Stimulated activated CD4-positive, alpha-beta T cell treated with anti-CD3 and anti-CD28 coated beads, TNF-alpha, amount 100 ng/mL, for 1 hour (primary cell): ENCODE results near the gene ADCY5.

Experiments used
- DNase-seq, 3 donors: peaks; one replicate each; pipeline ENCODE4 v3.0.0-alpha.2; 2020; ENCODE audit warnings: low read depth in 3 of 3, low spot score in 1 of 3

Gene ADCY5

DNA sequence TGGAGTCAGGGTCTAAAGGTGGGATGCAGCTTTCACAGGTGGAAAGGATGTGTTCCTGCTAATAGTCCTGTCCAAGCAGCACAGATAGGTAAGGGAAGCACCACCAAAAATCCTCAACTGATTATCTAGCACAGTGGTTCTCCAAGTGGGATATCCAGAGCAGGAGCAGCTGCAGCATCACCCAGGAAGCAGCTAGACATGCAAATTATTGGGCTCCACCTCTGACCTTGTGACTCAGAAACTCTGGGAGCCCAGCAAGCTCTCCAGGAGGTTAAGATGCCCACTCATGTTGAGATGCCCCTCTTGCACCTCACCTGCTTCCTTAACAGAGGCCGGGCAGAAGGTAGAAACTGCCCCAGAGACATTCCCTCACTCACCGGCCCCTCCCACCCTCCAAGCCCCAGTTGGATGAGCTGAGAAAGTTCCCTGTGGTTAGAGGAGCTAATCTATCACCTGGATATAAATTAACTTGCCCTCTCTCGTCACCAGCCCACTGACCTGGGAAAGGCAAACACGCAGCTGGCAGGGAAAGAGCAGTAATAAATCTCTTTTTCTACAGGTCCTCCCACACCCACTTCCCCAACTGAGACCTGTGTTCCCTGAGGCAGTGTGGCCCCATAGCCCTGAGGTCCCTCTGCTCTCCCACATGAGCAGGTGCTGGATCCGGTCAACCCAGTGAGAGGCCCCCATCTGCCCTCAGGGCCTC, 39.3 kb downstream of the ADCY5 start:
- DNase-seq, result no peak

DNA sequence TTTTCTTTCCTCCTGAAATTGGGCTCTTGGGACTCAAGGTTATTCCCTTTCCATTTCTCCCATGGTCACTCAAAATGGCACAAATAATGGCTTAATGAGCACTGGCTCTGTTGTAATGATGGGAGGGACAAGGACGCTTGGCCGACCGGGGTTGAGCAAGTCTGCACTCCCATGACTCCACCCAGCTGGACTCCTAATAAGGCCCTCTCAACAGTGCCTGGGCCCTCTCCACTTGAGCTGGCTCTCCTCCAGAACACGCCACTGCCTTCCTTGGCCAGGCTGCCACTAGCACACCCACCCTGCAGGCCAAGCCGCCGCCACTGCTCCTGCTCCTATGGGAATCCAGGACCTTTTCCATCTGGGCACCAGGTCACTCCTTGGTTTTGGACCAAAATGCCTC, 42.3 kb downstream of the ADCY5 start:
- no peak for DNase-seq

DNA sequence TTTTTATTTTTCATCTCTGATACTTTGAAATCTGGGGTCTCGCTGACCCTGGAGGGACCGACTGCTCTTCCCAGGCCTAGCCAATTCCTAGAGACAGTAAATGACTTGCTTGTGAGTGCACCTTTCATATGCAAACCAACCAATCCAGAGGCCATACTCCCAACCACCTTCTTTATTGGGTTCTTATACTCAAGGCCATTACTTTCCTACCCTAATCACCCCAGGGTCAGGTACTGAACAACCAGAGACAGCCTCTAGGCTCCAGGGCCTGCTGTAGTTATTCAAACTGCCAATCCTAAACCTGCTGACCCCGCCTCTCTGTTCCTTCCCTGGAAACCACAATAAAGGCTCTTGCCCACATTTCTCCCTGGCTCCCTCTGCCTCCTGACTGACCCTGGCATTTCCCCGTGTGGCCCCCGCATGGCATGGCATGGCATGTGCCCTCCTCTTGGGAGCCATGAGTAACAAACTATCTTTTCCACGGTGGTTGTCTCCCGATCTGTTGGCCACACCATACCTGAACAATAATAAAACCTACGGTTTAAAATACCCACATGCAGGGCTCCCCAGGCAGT, 42.9 kb downstream of the ADCY5 start:
- DNase-seq, result no peak

DNA sequence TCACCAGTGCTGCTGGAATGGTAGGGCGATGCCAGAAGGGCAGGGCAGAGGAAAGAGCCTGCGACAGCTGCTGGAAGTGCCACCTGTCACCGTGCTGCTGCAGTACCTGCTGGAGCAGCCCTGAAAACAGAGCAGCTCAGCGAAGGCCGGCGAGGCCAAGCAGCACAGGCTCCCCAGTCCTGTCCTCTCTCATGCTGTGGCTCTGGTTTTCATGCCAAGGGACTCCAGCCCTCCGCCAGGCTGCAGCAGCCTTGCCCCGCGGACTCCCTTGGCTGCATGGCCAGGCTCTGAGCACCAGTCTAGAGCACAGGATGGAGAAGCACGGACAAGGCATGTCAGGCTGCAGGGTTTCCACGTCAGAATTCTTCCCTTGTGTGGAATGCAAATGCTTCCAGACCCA, 43.9 kb downstream of the ADCY5 start:
- DNase-seq, result no peak

DNA sequence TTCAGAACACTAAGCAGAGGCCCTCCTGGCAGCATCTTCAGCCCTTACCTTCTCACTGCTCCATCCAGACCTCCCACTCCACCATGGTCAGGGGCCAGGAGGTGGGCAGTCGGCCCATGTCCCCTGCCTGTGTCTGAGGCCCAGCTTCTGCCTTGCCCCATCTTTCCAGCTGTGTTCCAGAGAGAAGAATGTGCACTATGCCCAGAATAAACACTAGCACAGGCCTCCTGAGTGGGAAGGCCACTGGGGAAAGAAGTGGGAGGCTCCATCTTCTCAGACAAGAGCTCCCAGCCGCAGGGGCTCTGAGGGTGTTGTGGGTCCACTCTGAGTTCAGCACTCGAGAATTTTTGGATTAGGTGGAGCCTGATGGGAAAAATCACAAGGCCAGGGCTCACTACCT, 44.5 kb downstream of the ADCY5 start:
- no peak for DNase-seq

DNA sequence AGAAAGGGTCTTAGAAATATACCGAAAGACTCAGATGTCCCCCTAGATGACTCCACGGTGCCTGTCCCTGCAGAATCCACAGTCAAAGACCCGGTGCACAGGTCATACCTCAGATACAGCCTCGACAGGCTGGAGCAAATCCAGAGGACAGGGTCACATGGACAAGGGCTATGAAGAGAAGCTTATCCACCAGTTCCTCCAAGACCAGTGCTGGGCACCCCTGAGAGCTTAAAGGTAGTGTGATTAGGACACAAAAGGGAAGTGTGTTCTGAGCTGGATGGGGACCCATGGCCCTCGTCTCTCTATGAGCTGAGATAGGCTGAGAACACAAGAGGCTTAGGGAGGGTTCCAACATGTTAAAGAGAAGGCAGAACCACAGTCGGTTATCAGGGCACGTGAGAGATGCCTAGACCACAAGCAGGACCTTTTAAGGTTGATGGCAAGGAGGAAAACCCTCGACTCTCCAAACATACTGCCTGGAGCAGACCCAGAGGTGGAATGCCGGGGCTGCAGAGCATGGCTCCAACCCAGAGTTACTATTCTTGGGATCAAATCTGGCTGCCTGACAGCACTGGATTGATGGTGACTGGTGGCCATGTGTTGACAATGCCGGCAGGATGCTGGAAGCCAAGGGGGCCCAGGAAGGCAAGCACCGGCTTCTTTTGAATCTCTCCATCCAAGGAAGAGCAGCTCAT, 46.9 kb downstream of the ADCY5 start:
- DNase-seq, result no peak

DNA sequence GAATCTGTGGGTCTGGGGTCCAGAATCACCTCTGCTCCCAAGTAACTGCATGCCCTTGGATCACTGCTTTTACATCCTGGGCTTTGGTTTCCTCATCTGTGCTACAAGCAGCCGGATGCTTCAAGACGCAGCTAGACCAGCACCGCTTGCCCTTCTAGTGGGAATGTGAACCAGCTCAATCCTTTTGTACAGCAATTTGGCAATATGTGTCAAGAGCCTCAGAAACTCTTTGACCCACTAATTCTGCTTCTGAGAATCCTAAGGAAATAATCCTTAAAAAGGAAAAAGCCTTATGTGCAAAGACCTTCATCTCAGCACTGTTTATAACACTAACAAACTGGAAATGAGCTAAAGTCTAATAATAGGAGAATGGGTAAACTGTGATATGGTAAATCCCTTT, 48.7 kb downstream of the ADCY5 start:
- DNase-seq, result no peak

DNA sequence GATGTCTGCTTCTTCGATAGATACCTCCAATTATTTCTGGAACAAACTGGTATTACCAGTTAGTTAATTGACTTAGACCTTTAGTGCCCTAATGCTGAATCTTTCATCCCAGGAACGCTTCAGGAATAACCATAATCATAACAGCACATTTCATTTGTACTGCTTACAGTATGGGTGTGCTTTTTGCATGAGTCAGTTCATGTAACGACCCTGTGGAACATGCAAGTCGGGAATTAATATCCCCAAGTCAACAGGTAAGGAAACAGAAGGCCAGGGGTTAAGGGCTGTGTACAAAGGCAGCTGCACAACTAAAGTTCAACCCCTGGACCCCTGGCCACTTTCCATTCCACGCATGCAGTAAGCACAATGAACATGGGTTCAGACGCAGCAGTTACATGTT, 49.2 kb downstream of the ADCY5 start:
- no peak for DNase-seq

DNA sequence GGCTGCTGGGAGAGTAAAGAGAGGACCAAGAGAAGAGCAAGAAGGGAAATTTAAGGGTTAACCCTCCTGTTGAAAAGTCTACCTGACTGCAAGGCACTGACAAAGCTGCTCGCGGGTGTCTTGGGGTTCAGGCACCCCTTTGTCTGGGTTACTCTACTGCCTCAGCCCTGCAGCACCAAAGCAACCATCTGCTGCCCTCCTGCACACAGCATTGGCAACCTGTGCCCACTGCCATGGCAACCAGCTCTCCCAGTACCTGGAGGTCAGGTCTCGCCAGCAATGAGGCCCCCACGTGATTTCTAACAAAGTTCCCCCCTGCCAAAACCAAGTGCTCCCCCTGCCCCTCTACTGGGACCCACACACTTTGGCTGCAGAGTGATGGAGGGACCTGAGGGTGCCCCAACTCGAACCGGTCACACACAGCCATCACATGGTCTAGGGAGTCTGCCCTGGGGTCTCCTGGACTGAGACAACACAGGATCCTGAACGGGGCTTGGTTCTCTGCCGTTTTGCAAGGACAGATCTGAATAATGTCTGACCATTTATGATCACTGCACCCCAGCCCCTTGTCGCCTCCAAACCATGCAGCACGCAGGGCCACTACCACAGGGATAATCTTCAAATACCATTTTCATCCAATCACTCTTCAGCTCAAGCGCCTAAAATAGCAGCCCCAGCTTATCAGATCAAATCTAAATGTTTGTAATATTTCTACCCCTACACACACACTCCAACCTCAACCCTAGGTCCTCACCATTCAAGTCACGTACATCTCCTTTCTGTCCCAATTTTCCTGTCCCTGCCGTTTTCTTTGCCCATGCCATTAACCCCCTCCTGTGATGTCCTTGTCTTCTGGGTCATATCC, 50.7 kb downstream of the ADCY5 start:
- no peak for DNase-seq

DNA sequence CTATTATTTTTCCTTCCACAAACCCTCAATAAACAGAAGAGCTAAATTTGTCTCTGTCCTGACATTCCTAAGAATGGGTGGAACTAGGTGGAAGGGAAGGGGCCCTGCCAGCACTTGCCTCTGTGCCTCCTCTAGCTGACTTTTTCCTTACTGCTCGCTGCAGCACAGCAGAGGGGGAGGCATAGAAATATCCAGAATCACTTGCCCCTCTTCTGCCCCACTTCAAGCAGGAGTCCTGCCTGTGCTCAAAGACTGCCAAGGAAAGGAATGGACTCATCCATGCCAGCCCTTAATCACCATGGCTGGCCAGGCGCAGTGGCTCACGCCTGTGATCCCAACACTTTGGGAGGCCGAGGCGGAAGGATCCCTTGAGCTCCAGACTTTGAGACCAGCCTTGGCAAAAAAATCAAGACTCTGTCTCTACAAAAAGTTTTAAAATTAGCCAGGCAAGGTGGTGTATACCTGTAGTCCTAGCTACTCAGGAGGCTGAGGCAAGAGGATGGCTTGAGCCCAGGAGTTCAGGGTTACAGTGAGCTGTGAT, 51.8 kb downstream of the ADCY5 start:
- no peak for DNase-seq

DNA sequence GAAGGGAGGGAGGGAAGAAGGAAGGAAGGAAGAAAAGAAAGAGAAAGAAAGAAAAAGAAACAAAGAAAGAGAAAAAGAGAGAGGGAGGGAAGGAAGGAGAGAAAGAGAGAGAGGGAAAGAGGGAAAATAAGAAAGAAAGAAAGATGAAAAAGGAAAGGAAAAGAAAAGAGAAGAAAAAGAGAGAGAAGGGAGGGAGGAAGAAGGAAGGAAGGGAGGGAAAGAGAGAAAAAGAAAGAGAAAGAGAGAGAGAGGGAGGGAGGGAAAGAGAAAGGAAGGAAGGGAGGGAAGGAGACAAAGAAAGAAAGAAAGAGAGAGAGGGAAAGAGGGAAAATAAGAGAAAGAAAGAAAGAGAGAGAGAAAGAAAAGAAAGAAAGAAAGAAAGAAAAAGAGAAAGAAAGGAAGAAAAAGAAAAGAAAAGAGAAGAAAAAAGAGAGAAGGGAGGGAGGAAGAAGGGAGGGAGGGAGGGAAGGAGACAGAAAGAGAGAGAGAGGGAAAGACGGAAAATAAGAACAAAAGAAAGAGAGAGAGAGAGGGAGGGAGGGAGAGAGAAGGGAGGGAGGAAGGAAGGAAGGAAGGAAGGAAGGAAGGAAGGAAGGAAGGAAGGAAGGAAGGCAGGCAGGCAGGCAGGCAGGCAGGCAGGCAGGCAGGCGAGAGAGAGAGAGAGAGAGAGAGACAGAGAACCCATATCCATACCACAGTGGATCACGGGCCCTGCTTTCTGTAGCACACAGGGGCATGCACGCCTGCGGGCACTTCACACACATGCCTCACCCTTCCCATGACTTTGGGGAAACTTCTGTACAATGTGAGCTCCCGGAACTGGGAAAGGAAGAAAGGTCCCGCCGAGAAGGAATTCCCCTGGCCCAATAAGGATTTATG, 52.5 kb downstream of the ADCY5 start:
- no peak for DNase-seq

DNA sequence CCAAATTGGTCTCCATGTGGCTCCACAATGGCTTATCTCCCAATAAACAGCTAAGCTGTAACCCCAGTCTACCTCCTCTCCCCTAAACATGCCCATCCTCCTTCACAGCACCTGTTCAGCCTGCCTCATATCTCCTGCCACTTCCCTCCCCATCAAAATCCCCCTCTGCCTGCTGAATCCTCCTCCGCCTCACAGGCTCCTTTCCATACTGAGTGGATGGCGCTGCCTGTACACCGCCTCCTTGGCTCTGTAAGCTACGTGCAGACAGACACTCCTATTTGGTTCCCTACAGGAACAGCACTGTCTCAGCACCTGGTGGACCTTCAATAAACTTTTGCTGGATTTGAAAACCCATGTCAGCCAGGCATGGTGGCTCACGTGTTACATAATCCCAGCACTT, 53.7 kb downstream of the ADCY5 start:
- DNase-seq, result no peak

DNA sequence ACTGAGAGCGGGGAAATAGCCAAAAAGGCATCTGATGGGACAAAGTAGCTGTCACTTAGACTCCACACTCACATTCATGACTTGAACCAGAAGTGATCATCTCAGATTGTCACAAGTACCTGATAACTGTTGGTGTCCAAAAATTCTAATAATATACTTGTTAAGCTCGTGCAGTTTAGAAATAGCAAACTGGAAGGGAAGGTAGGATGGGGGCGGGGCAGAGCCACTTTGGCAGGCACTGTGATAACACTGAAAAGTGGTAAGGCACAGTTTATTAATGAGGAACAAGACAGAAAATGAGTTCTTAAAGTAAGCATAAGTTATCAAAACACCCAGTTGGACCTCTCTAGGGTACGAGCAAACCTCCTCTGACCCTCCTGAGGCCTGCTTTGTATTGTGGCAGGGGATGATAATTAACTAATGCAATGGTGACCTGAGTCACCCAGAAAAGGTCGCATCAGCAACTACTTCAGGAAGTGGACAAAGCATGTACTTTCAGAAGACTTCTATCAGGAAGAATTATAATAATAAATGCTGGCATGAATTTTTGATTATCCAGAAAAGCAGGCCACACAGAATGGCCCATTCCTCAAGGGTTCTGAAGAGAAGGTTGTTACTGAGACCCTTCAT, 54.4 kb downstream of the ADCY5 start:
- DNase-seq, result no peak

DNA sequence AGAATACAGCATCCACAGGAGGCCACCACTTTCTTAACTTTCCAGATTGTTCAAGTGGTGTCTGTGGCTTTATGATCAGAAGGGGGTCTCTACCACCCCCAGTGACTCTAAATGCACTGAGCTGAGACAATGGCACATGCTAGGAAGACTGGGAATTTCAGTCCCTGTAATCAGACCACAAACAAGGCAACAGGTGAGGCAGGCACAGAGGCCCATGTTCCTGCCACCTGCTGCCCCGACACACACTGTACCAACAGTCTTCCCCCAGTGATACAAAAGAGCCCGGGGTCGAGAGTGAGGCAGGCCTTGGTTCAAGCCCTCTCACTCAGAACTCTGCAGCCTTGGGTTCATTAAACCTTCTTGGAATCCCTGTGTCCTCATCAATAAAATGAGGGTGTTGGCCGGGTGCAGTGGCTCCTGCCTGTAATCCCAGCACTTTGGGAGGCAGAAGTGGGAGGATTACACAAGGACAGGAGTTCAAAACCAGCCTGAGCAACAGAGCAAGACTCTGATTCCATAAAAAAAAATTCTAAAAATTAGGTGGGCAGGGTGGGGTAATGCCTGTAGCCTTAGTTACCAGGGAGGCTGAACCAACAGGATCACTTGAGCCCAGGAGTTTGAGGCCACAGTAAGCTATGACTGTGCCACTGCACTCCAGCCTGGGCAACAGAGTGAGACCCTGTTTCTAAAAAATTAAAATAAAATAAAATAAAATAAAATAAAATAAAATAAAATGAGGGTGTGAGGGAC, 55.8 kb downstream of the ADCY5 start:
- DNase-seq, result no peak

DNA sequence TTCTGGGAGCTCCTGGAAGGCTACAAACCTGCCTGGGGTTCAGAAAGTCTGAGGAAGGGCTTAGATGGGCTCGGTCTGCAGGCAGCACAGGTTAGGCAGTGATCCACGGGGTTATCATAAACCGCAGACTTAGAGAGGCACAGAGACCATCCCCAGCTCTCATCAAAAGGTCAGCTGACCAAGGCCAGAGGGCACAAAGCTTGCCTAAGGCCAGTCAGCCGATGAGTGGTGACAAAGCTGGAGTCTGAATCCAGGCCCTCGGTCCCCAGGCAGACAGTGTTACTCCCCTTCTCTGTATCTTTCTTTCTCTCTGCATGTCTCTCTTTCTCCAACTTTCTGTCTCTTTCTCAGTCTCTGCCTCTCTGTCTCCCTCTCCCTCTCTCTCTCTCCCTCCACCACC, 56.5 kb downstream of the ADCY5 start:
- DNase-seq, result no peak

DNA sequence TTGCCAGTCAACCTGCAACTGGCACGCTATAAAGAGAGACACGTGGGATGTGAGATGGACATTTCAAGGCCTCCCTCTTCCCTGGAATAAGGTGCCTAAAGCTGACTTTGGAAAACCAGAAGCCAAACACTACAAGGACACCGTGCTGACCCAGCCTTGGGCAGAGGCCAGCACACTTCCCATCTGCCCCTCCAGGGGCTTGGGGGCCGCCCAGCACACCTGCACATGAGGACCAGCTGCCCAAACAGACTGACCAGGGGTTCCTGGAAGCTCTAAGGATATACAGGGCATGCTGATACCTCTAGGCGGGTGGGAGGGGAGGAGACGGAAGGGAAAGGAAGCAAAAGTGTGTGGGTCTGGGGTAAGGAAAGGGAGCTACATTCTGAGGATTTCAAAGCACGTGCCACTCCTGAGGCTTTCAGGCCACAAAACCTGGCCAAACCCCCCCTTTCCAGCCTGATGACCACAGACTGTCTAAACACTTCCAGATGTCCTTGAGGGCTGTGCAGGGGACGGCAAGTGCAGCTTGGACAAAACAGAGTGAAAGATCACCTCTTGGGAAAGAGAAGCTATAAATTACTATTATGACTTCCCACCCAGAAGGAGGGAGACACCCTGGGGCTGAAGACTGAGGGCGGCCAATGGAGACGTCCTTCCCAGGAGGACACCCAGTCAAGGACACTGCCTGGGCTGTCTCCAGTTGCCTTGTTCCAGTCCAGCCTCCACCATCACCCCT, 57.9 kb downstream of the ADCY5 start:
- no peak for DNase-seq

DNA sequence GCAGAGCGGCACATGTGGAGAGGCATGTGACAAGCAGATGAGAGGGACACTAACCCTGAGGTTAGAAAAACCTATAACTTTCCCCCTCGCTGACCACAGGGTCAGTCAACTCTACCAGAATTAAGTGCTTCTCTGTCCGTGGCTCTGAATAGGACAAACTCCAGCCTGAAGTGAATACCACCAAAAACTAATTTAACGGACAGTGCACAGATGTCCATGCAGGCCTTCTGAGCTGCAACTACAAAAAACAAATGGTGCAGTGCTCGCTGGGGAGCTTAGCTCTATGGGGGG, 59.3 kb downstream of the ADCY5 start:
- no peak for DNase-seq

DNA sequence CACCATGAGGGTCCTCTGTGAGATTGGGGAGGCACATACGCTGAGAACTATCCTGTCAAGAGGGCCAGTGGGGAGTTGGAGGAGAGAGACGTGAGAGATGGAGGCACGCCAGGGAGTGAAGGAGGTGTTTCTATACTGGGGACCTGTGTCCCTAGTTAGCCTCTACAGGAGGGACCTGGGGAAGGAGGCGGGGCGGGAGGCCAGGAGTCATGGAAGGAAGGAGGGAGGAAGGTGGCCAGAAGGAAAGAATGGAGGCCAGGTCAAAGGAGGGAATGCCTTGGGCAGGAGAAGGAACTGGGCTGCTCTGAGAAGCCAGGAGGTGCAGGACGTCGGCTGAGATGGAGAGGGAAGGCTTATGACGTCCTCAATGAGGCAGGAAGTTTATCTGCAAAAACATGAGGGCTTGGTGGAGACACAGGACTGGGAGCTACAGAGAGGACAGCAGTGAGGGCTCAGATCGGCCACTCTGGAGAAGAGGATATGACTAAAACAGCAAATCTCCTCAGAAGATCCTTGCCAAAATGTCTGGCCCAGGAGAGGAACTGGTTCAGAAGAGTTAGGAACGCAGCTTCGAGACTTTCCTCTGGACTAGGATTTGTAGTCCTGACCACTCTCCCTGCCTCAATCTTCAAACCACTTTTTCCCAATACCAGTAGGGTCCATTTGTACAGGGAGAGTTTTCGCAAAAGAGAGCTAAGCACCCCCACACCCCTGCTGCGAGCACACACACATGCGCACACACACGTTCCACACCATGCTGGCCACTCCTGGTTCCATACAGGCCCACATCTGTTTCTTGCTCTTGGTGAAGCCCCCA, 59.9 kb downstream of the ADCY5 start:
- no peak for DNase-seq
